Inflammatory macrophage treated with lipopolysaccharide for 4 hours (primary cell): ENCODE results near the gene SERINC3.
"Not testable (repeated sequence)": the region's sequence is repeated elsewhere in the genome, so short reads cannot be mapped to it uniquely, and the experiment has no call there.

ENCODE experiments used
- DNase-seq: peaks from one replicate; pipeline ENCODE4 v3.0.0-alpha.2; 2020

The SERINC3 gene

DNA sequence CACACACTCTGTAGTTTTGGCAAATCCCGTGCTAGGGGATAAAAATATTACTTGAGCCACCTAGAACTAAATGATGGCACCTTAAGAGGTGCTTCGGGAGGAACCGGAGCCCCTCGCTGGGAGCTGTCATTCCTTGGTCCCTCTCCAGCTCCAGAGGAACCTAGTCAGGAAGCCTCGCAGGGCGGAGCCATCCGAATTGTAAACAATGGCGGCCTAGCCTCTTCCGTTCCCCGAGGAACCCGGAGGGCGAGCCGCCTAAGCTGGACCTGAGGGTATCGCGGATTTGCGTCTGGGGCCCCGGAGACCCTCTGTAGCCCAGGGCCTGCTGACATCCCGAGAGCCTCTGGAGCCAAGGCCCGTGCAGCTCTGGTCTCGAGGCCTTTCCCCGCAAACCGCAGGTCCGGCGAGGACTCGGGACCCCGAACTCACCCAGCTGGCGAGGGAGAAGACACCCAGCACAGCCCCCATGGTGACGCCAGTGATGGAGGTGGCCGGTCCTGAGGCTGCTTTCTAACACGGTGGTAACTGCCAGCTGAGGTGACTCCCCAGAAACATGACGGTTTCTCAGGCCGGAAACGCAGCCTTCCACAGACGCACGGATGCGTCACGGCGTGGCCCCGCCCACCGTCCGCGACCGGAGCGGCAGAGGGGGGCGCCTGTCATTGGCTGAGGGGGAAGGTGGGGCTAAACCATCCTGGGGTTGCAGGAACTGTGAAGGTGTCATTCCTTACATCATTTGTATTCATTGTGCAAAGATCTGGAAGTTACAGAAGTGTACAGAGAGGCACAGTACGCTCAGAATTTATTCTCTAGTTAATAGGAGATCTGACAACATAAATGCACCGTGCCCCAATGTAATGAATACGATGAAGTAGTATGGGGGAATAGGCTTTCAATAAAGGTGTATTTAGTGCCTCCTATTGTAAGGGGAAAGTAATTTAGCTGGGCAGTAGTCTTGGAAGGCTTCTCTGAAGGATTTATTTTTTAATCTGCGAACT is at the start of gene SERINC3:
TSS of gene SERINC3 (minus strand) at position 587 of the 998 bp plus-strand sequence. CDS start at position 468, 119 bp downstream.
- DNase-seq = peak; percentile 98

DNA sequence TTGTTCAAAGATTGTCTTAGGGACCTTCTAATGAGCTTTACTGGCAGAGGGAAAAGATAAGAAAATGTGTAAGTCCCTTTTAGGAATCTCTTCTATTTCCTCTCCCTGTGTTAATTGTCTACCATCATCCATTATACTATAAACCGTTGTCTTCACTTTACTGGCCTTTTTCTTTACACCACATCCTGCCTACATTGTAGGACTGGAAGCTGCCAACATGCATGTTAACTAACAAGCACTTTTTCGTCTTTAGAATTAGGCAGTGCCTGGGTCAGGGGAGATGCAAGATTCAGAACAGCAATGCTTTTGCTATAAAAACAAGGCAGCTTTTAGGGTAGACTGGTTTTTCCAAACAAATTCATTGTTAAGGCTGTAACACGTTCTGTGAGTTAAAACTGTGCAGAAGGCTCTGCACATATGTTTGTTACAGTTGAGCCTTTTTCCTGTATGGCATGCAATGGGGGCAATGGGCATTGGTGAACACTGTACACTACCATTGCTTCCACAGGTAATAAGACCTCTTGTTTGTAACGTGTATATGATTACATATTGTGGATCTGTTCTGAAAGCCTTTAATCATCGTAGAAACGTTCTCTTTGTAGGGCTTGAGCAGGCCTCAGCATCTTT is 49.6 kb upstream of the SERINC3 start:
- DNase-seq = no peak

DNA sequence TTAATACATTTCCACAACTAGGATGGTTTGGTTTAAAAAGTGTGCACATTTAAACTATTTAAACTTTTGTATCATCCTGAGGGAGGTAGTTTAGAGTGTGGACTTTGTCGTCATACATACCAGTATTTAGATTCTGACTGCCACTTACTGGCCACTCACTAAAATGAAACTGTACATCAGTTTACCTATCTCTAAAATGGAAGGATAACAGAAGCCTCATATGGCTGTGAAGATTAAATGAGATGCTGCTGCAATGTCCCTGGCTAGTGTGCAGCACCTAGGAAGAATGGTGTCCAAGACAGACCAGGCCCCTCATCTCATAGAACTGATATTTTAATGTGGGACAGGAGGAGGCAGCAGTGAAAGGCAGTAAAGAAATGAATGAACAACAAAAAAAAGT is 48.5 kb upstream of the SERINC3 start:
- DNase-seq = no peak

DNA sequence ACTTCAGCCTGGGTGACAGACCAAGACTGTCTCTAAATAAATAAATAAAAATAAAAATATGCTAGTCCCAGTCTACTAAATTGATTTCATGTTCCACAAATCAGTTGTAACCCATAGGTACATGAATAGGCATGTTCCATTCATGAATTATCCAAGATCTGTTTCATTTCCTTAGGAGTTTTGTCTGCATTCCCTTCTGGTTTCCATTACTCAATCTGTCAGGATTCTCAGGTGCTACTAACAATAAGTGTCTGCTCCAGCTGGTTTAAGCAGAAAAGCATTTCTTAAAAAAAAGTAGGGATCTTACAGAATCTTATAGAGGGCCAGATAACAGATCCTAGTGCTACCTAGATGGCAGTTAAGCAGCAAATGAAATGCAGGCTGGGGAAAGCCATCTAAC is 44.9 kb upstream of the SERINC3 start:
- DNase-seq = no peak

DNA sequence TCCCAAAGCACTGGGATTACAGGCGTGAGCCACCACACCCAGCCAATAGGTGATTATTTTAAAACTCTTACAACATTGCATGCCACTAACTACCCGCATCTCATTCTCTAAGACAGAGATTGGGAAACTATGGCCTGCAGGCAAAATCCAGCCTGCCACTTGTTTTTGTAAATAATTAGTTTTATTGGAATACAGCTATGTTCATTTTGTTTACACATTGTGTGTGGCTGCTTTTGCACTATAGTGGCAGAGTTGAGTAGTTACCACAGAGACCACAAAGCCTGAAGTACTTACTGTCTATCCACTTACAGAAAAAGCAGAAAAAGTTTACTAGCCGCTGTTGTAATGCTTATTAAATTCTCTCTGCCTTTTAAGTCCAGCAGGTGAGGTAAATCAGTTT is 44.1 kb upstream of the SERINC3 start:
- DNase-seq = no peak

DNA sequence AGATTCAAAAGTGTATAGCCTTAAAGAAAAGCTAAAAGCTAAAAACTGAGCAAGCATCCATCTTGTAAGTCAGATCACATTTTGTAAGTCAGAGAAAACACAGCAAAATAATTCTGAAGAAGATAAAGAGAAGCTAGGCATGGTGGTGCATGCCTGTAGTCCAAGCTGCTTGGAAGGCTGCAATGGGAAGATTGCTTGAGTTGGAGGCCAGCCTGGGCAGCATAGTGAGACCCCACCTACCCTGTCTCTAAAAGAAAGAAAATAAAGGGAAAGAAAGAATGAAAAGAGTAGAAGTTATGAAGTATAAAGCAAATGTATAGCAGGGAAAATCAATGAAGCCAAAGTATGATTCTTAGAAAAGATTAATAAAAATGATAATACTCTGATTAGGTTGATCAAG is 40.0 kb upstream of the SERINC3 start:
- no peak for DNase-seq

DNA sequence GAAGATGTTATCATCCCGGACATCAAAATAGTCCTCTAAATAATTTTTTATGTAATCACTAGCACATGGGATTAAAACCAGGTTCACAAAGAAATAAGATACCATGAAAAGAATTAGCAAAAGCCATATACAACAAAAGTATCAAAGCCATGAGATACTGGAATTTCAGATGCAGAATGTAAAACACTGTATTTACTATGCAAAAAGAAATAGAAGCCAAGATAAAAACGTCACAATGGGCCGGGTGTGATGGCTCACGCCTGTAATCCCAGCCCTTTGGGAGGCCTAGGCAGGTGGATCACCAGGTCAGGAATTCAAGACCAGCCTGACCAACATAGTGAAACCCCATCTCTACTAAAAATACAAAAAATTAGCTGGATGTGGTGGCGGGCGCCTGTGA is 38.9 kb upstream of the SERINC3 start:
- not testable (repeated sequence) for DNase-seq

GRCh38 chr20:44560229-44560628 is 38.4 kb upstream of the SERINC3 start:
- DNase-seq = no peak

DNA sequence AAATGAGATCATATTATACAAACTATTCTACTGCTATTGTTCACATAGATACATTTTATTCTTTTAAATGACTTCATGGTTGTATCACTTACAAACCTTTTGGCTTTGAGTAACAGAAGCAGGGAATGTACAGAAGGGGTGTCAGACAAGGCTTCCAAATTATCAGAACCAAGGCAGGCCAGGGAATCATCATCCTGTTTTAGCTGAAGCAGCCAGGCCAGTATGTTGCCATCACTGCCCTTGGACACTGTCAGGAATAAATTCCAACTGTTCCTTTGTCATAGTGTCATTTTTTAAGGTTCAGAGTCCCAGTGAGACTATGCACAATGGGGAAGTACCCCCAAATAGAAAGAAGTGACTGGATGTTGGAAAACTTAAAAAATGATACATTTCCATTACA is 37.4 kb upstream of the SERINC3 start:
- no peak for DNase-seq

DNA sequence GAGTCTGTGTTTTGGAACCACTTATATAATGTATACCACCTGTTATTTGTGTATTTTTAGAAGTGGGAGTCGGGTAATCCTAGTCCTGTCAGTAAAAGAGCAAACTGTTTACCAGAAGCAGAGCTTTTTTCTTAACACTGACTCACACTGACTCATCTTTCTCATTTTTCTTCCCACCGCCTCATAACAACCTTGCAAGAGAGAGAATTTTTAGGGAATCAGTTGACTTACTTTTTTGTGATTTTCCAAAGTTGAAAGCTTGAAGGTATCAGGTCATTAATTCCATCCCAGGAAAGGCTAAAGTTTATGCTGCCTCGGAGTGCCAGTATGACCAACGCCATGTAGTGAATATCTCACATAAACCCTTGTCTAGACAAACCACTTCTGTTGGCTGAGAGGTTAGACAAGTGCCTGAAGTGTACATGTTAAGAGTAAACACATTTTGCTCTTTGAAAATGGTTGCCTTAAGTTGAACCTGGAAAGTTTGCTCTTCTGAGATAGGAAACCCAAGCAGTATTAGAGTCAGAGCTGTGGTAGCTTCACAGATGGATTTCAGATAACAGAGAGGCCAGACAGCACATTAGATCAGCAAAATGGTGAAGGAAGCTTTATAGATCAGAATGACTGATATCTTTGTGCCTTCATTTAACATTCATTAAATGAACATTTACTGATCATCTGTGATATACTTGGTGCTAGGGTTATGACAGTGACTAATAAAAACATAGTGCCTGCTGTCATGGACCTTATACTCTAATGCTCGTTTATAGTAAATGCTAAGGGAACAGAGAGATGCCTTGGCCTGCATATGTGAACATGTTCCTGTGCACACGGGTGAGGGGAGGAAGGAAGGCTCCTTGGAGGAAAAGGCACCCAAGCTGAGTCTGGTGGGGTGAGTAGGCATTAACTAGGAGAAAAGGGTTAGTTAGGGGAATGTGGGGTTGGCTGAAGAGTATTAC is 31.4 kb upstream of the SERINC3 start:
- no peak for DNase-seq

- DNase-seq = no peak
These were observed 30.7 kb upstream of the SERINC3 start for GRCh38 chr20:44552568-44552949.

GRCh38 chr20:44552050-44552449 is 30.2 kb upstream of the SERINC3 start:
- DNase-seq = no peak

DNA sequence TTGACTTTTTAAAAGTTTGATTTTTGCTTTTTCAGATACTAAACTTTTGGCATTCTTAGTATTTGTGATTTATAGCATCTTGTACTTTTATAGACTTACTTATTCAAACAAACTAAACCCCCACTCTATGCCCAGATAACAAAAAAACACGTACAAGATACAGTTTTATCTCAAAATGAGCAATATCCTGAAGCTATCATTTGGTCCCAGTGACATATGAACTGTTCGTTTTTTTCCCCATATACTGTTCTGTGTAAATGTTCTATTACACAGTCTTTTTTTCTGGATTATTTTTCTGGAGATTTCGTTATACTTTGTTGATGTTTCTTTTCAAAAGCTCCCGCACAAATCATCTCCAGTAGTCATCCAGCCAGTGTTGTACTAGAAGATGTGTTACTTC is 27.3 kb upstream of the SERINC3 start:
- no peak for DNase-seq

DNA sequence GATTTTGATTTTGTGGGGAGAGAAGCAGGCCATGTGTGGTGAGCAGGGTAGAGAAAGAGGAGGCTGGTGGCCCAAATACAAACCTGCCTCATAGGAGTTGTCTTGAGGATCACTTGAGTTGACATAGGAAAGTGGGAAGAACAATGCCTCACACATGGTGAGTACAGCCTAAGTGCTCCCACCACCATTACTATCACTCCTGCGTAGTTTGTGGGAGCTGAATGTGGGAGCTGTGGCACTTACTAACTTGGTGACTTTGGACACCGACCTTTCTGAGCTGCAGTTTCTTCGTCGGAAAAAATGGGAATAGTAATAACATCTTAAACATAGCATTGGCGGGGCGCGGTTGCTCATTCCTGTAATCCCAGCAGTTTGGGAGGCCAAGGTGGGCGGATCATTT is 25.5 kb upstream of the SERINC3 start:
- no peak for DNase-seq

GRCh38 chr20:44544263-44544662 is 22.4 kb upstream of the SERINC3 start:
- DNase-seq = no peak

- no peak for DNase-seq
These were observed 21.5 kb upstream of the SERINC3 start for GRCh38 chr20:44543358-44543757.

DNA sequence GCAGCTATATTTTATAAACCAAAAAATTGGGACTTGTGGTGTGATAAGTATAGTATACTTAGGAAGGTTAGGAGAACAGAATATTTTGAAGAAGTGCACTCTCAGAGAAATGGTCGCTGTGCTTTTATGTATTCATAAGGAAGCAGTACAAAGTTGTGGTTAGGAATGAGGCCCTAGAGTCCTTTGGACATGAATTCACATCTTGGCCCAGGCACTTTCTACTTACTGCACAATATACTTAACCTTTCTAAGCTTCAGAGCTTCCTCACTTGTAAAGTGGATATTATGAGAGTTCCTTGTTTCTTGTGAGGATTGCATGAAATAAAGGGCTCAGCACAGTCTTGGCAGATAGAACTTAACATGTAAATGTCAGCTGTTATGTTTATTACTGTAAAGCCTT is 21.0 kb upstream of the SERINC3 start:
- DNase-seq = peak; percentile 7

- no peak for DNase-seq
These were observed 20.1 kb upstream of the SERINC3 start for GRCh38 chr20:44541992-44542391.

DNA sequence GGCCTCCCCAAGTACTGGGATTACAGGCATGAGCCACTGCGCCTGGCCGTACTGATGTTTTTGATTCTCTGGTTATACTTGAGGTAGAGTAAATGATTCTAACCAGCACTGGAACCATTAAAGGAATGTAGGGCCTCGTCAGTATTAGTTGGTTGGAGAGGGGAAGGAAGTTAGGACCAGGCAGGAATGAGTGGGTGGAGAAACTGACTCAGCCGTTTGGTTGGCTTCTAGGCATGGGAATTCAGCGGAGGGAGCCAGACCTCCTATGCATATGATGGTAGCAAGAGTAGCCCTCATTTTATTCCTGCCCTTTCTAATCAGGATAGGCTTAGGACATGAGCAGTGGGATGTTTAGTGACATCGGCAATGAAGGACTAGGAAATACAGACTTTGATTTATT is 19.0 kb upstream of the SERINC3 start:
- DNase-seq = peak; percentile 60

DNA sequence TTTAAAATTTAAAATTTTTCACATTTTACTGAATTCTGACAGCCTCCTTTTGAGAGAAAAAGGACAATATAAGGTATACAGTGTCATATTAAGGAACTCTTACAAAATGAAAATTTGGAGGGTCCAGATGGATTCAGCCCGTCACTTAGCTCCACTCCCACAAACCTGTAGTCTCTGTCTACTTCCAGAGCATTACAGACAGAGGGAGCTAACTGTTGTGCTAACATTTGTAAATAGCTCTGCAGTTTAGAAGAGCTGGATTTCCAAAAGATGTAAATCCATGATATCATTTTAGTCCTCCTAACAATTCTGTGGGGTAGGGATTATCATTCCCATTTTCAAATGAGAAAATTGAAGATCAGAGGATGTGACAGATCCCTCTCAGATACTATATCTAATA is 16.1 kb upstream of the SERINC3 start:
- no peak for DNase-seq

DNA sequence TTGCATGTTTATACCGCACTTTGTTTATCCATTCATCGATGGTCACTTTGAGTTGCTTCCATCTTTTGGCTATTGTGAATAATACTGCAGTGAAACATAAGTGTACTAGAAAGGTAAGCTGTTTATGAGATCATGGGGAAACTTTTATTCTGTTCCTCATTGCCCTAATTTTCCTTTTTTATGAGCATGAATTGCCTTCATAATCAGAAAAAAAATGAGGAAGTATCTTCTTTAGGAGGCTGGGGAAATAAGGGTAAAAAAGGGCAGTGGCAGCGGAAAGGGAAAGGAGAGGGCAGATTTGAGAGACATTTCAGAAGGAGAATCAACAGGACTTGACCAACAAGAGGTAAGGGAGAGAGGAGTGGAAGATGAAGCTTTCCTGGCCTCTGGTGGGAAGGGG is 14.3 kb upstream of the SERINC3 start:
- peak; percentile 54 for DNase-seq

DNA sequence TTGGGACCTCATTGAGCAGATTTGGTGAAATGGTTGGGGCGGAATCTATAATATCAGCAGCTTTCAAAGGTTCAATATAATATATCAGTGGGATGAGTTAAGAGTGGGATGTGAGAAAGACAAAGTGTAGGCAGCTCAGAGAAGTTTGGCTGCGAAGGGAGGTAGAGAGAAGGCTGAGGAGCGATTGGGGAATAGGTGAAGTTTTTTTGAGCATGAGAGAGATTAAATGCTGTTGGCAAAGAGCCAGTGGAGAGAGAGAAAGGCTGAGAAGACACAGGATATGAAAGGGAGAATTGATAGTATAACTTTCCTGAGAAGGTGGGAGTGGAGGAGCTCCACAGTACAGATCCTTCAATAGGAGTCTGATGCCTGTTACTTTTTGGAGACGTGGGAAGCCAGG is 12.1 kb upstream of the SERINC3 start:
- DNase-seq = no peak

- DNase-seq = no peak
These were observed 11.1 kb upstream of the SERINC3 start for GRCh38 chr20:44532981-44533331.
